Peyer's patch (tissue), 4 donors: ENCODE measurements around the gene ANKRD36.

ENCODE experiments used
- CTCF ChIP-seq, 6 experiments: fragments of 450-650 bp in 4 of 6; fragments of 200-600 bp in 2 of 6; sonication (generic) in 1 of 6; IDR thresholded peaks; one replicate each; pipeline ENCODE4 v1.5.1; 2017 to 2019; ENCODE audit warnings: antibody characterized with exemption in 6 of 6, mild to moderate bottlenecking in 3 of 6, moderate library complexity in 1 of 6
- POLR2A ChIP-seq, 2 donors: fragments of 450-650 bp; IDR thresholded peaks; one replicate each; pipeline ENCODE4 v1.5.1; 2017; ENCODE audit warnings: antibody characterized with exemption in 2 of 2, mild to moderate bottlenecking in 2 of 2, moderate library complexity in 2 of 2

GRCh38 chr2:97210325-97210724, 97.4 kb downstream of the ANKRD36 start:
- no peak for TF ChIP-seq POLR2A (IDR thresholded peaks at IDR 0.05)
- TF ChIP-seq CTCF (IDR thresholded peaks at IDR 0.05): no peak
